DND-41 (cell line): ENCODE results near the gene OTOGL.
"Not testable (repeated sequence)": the region's sequence is repeated elsewhere in the genome, so short reads cannot be mapped to it uniquely, and the experiment has no call there.

Experiments
- CTCF ChIP-seq: IDR thresholded peaks from 2 replicates; pipeline ENCODE4 v1.5.1; 2012; ENCODE audit warnings: borderline replicate concordance, low read length, moderate library complexity, mild to moderate bottlenecking; ENCODE audit not compliant: poor library complexity, severe bottlenecking; ENCODE audit errors: extremely low read depth
- EZH2 ChIP-seq: IDR thresholded peaks from 3 replicates; pipeline ENCODE4 v1.6.1; 2012; ENCODE audit warnings: borderline replicate concordance, low read depth, mild to moderate bottlenecking, moderate library complexity, low read length, inconsistent platforms; ENCODE audit not compliant: severe bottlenecking

GRCh38 chr12:80227904-80228303 is 128.6 kb downstream of the OTOGL start:
- TF ChIP-seq CTCF, EZH2: not testable (repeated sequence)
